ENCODE measurements around the gene KIRREL3.

- TF ChIP-seq CTCF (conservative IDR thresholded peaks at IDR 0.05) (no peak), EZH2 (IDR thresholded peaks at IDR 0.05; ENCODE audit: low read depth) (no peak)
These were observed 252.3 kb downstream of the KIRREL3 start for GRCh38 chr11:126748100-126748791.
